ENCODE measurements around the gene AGK.

AGK gene

GRCh38 chr7:141674702-141675101 is 123.5 kb downstream of the AGK start:
- H3K4me3 ChIP-seq (ENCODE audit: low read length): no peak overlapping the region
- TF ChIP-seq, protein P1, sequence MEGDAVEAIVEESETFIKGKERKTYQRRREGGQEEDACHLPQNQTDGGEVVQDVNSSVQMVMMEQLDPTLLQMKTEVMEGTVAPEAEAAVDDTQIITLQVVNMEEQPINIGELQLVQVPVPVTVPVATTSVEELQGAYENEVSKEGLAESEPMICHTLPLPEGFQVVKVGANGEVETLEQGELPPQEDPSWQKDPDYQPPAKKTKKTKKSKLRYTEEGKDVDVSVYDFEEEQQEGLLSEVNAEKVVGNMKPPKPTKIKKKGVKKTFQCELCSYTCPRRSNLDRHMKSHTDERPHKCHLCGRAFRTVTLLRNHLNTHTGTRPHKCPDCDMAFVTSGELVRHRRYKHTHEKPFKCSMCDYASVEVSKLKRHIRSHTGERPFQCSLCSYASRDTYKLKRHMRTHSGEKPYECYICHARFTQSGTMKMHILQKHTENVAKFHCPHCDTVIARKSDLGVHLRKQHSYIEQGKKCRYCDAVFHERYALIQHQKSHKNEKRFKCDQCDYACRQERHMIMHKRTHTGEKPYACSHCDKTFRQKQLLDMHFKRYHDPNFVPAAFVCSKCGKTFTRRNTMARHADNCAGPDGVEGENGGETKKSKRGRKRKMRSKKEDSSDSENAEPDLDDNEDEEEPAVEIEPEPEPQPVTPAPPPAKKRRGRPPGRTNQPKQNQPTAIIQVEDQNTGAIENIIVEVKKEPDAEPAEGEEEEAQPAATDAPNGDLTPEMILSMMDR (conservative IDR thresholded peaks at IDR 0.05; ENCODE audit: low read length): no peak
- no peak for DNase-seq (ENCODE audit: low read depth)

DNA sequence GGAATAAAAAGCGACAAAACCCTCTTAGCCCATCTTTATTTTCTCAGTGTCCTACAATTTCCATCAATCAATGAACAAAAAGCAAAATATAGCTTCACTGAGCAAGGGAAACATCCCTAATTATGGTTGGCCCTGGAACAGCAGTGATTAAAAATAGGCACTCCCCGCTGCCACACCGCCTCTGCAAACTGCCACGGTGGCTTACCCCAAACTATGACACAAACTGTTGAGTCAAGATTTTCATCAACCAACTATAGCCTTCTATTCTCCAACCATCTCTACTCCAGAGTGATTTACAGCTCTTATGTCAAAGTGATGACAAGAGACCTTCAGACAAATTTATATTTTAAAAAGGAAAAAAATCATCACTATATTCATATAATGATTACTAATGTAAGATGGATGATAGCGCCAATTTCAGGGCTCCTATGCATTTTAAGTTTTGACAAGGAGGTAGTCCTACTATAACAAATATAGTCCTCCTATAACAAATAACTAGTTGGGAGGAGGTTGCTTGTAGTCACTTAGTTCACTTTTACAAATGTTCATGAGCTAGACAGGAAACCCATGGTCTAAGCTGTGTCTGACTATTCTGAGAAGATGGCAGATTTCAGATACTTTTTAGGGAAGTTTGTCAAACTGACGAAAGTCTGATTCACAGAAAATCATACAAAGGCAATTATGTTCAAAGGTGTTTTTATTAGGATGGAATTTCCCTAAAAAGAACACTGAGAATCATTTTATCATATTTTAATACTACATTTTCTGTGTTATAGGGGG is 124.4 kb downstream of the AGK start:
- no peak for DNase-seq (ENCODE audit: low read depth)
- TF ChIP-seq, protein P1 (conservative IDR thresholded peaks at IDR 0.05; ENCODE audit: low read length): no peak
- no peak overlapping the region for H3K4me3 ChIP-seq (ENCODE audit: low read length)

DNA sequence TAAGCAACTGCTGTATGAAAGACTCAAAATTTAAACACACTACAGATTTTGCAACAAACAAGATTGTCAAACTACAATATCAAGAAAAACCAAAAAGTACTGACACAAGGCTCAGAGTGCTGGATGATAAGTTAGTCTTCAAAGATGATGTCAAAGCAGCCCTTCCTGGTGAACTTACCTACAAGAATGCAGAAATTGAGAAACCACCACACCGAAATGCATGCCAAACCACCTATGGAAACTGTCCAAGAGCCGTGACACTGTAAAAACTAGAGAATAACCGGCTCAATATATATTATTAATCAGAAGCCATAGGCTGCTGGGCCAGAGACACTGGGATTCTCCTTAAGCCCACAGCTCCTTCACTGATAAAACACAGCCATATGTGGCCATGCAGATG is 125.4 kb downstream of the AGK start:
- no peak overlapping the region for H3K4me3 ChIP-seq (ENCODE audit: low read length)
- DNase-seq (ENCODE audit: low read depth): peak; percentile 18
- TF ChIP-seq, protein P1 (conservative IDR thresholded peaks at IDR 0.05; ENCODE audit: low read length): no peak

DNA sequence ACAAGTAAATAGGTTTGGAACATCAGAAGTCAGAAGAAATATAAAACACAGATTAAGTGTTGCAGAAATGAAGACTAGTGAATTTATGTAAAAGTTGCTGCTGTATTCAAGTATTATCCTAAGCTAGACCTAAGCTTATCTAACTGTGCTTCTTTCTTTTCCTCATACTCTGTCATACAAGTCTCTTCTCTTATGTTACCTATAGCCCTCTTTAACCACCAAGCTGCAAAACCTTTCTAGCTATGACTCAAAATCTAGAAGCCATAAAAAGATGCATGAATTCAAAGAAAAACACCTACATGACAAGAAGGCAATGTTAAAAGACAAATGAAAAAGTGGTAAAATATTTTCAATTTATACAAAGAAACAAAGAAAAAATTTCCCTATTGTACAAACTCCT is 127.8 kb downstream of the AGK start:
- no peak for DNase-seq (ENCODE audit: low read depth)
- no peak overlapping the region for H3K4me3 ChIP-seq (ENCODE audit: low read length)
- TF ChIP-seq, protein P1 (conservative IDR thresholded peaks at IDR 0.05; ENCODE audit: low read length): no peak

DNA sequence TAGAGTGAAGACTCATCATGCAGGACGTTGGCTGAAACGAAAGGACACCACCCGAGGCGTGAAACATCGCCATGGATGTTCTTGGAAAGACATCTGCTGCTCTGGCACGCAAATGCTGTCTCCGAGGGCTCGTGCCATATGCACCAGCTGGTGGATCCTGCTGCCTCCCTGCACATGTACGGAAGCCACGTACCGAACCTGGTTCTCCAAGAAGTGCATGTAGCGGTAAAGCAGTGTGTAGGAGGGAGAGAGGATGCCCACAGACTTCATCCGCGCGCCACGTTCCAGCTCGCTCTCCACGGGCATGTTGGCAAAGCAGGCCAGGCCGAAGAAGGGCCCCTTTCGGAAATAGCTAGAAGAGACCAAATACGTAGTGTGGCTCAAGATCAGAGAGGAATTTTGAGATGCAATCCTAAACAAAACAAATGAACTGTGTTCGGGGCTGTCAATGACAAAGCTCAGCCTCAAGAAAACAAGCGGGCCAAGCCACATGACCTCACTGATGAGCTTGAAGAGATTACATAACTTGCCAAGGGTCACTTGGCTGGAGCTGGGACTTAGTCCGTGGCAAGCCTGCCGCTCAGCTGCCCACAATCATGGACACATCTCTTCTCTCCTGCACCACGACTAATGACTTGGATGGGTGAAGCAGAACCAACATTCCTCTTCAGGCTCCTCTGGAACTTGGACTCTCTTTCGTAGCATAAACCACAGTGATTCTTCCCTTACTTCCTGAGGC is 134.2 kb downstream of the AGK start:
- no peak overlapping the region for H3K4me3 ChIP-seq (ENCODE audit: low read length)
- no peak for DNase-seq (ENCODE audit: low read depth)
- TF ChIP-seq, protein P1 (conservative IDR thresholded peaks at IDR 0.05; ENCODE audit: low read length): no peak

GRCh38 chr7:141686074-141686473 is 134.9 kb downstream of the AGK start:
- TF ChIP-seq, protein P1 (conservative IDR thresholded peaks at IDR 0.05; ENCODE audit: low read length): no peak
- no peak overlapping the region for H3K4me3 ChIP-seq (ENCODE audit: low read length)
- DNase-seq (ENCODE audit: low read depth): no peak

GRCh38 chr7:141686670-141687069 is 135.5 kb downstream of the AGK start:
- H3K4me3 ChIP-seq (ENCODE audit: low read length): no peak overlapping the region
- TF ChIP-seq, protein P1 (conservative IDR thresholded peaks at IDR 0.05; ENCODE audit: low read length): no peak
- DNase-seq (ENCODE audit: low read depth): no peak
